NB4 (cell line): ENCODE data around the gene PLEKHG7.

ENCODE experiments used
- DNase-seq: peaks from one replicate; pipeline ENCODE4 v3.0.0; 2010; ENCODE audit warnings: low read depth
- H3K4me3 ChIP-seq: one replicate; pipeline ENCODE4 v1.5.1; 2011; ENCODE audit warnings: mild to moderate bottlenecking, low read depth, low read length, moderate library complexity
- CTCF ChIP-seq: IDR thresholded peaks from one replicate; pipeline ENCODE4 v1.5.1; 2012; ENCODE audit warnings: low read depth, low read length
- MAX ChIP-seq: IDR thresholded peaks from 2 replicates; pipeline ENCODE4 v1.6.1; 2011; ENCODE audit warnings: low read depth, low read length
- MYC ChIP-seq: IDR thresholded peaks from 2 replicates; pipeline ENCODE4 v1.6.1; 2011; ENCODE audit warnings: low read depth, low read length
- POLR2A ChIP-seq: IDR thresholded peaks from 2 replicates; pipeline ENCODE4 v1.6.1; 2011; ENCODE audit warnings: mild to moderate bottlenecking; ENCODE audit not compliant: insufficient read length; ENCODE audit errors: extremely low read depth

Gene PLEKHG7

GRCh38 chr12:92765871-92766270 lies 63.1 kb downstream of the PLEKHG7 start:
- no peak for DNase-seq

GRCh38 chr12:92769124-92769901 lies 66.5 kb downstream of the PLEKHG7 start:
- peak; percentile 93 for DNase-seq
- H3K4me3 ChIP-seq: peak overlapping the region; percentile 37
- TF ChIP-seq MAX (no peak), MYC (peak; percentile 21; the same call in 1 of the 2 replicates), CTCF (no peak), POLR2A (no peak)

More at GRCh38 chr12:92765871-92766270, 63.1 kb downstream of the PLEKHG7 start:
- TF ChIP-seq MYC (no peak), MAX (no peak), CTCF (no peak), POLR2A (no peak)
- no peak overlapping the region for H3K4me3 ChIP-seq

- H3K4me3 ChIP-seq: peak overlapping the region; percentile 6
- peak; percentile 59 for DNase-seq
- no peak for TF ChIP-seq MAX
- no peak for TF ChIP-seq MYC
- TF ChIP-seq CTCF: no peak
- TF ChIP-seq POLR2A: no peak
Measured at GRCh38 chr12:92771001-92771400, 68.2 kb downstream of the PLEKHG7 start.

GRCh38 chr12:92775416-92775815 lies 72.6 kb downstream of the PLEKHG7 start:
- H3K4me3 ChIP-seq: no peak overlapping the region
- TF ChIP-seq CTCF (no peak), MYC (no peak), POLR2A (no peak), MAX (no peak)

GRCh38 chr12:92778525-92778924 lies 75.7 kb downstream of the PLEKHG7 start:
- DNase-seq: no peak
- no peak overlapping the region for H3K4me3 ChIP-seq
- no peak for TF ChIP-seq MAX
- no peak for TF ChIP-seq POLR2A
- no peak for TF ChIP-seq MYC
- no peak for TF ChIP-seq CTCF

More at GRCh38 chr12:92775416-92775815, 72.6 kb downstream of the PLEKHG7 start:
- no peak for DNase-seq
